GM12878 (cell line): ENCODE measurements around the gene CPEB1. TPM values are rescaled to one million over a fixed set of nuclear protein-coding genes. Genes with fewer than 3 reads are reported as not detected.

Source experiments
- ATAC-seq: fragments of 200-7000 bp; cut with Tn5 transposase; 3 replicates; pipeline ENCODE4 v1.9.1; 2020; ENCODE audit warnings: mild to moderate bottlenecking, moderate library complexity
- BruUV-seq: library from RNA; stranded (reverse); fragments of 400-500 nt; replicated peaks from 2 replicates; lab custom pipeline; 2021; lab: Mats Ljungman, UMichigan
- CTCF ChIA-PET: fragments of 300-600 bp; sonication (Branson Sonifier 250); formaldehyde crosslinking; extraction: SDS; loops from one replicate; lab custom pipeline; 2021; ENCODE audit warnings: inconsistent platforms; lab: Yijun Ruan, JAX
- POLR2A ChIA-PET: fragments of 350-600 bp; formaldehyde crosslinking; extraction: SDS; loops from one replicate; lab custom pipeline; 2021; ENCODE audit warnings: inconsistent platforms; lab: Charles Lee
- RAD21 ChIA-PET: fragments of 300-600 bp; sonication (Branson Sonifier 250); formaldehyde crosslinking; loops from one replicate; lab custom pipeline; 2023; ENCODE audit warnings: antibody characterized with exemption; ENCODE audit not compliant: unreplicated experiment; lab: Charles Lee
- SMC1A ChIA-PET: fragments of 300-600 bp; sonication (Branson Sonifier 250); formaldehyde crosslinking; loops from one replicate; lab custom pipeline; 2023; ENCODE audit not compliant: unreplicated experiment, uncharacterized antibody; lab: Charles Lee
- DNase-seq: peaks from one replicate; pipeline ENCODE4 v3.0.0-alpha.2; 2011; ENCODE audit warnings: low read depth, low spot score
- FAIRE-seq: peaks from 3 replicates; lab custom pipeline; 2011; peaks lifted over from hg19 to GRCh38; lab: Jason Lieb, UNC
- H2AFZ ChIP-seq: 2 replicates; pipeline ENCODE4 v1.6.0; 2011; ENCODE audit warnings: low read depth, low read length, control low read depth; ENCODE audit not compliant: control insufficient read depth
- H3K27ac ChIP-seq: 2 replicates; pipeline ENCODE4 v1.5.1; 2011; ENCODE audit warnings: control low read depth; ENCODE audit not compliant: control insufficient read depth, insufficient read depth
- H3K27me3 ChIP-seq, 2 experiments: replicated peaks in 1 of 2; 2 replicates each; pipeline versions ENCODE4 v1.6.0 to v1.6.1; 2011; ENCODE audit warnings: low read length in 1 of 2; ENCODE audit not compliant: control insufficient read depth in 2 of 2, insufficient read depth in 2 of 2
- H3K36me3 ChIP-seq, 2 experiments: 2 replicates each; pipeline ENCODE4 v1.5.1; 2011; ENCODE audit warnings: low read length in 1 of 2; ENCODE audit not compliant: control insufficient read depth in 2 of 2, insufficient read depth in 2 of 2
- H3K4me1 ChIP-seq: 2 replicates; pipeline ENCODE4 v1.6.1; 2011; ENCODE audit warnings: mild to moderate bottlenecking, low read length, moderate library complexity, mixed read lengths; ENCODE audit not compliant: control insufficient read depth, insufficient read depth
- H3K4me2 ChIP-seq: 2 replicates; pipeline ENCODE4 v1.6.0; 2011; ENCODE audit warnings: control low read depth; ENCODE audit not compliant: control insufficient read depth, insufficient read depth
- H3K4me3 ChIP-seq: fragments of 200-600 bp; sonication (generic); 2 replicates; pipeline ENCODE4 v1.5.1; 2016
- H3K79me2 ChIP-seq: 2 replicates; pipeline ENCODE4 v1.6.0; 2011; ENCODE audit warnings: low read length; ENCODE audit not compliant: control insufficient read depth, insufficient read depth
- H3K9ac ChIP-seq: 2 replicates; pipeline ENCODE4 v1.8.0; 2011; ENCODE audit warnings: low read length, control low read depth, mixed read lengths; ENCODE audit not compliant: control insufficient read depth, insufficient read depth
- H3K9me3 ChIP-seq: replicated peaks from 3 replicates; pipeline ENCODE4 v1.5.1; 2011; ENCODE audit warnings: mild to moderate bottlenecking, low read length; ENCODE audit not compliant: control insufficient read depth, insufficient read depth
- H4K20me1 ChIP-seq: 2 replicates; pipeline ENCODE4 v1.6.0; 2011; ENCODE audit not compliant: control insufficient read depth, insufficient read depth
- FOXK2 ChIP-seq: fragments of 450-650 bp; IDR thresholded peaks from 2 replicates; pipeline ENCODE4 v1.6.1; 2017; ENCODE audit warnings: mild to moderate bottlenecking, moderate library complexity
- HDAC6 ChIP-seq: fragments of 200-600 bp; sonication (generic); IDR thresholded peaks from one replicate; pipeline ENCODE4 v1.8.0; 2017; ENCODE audit warnings: antibody characterized with exemption; ENCODE audit not compliant: unreplicated experiment
- MEF2B ChIP-seq: fragments of 450-650 bp; IDR thresholded peaks from 2 replicates; pipeline ENCODE4 v1.6.1; 2018; ENCODE audit warnings: mild to moderate bottlenecking, moderate library complexity; ENCODE audit not compliant: partially characterized antibody, poor library complexity, severe bottlenecking
- NR2C2 ChIP-seq: IDR thresholded peaks from 2 replicates; pipeline ENCODE4 v1.6.1; 2011; ENCODE audit warnings: borderline replicate concordance, low read depth; ENCODE audit not compliant: control insufficient read depth, insufficient read length
- PML ChIP-seq: IDR thresholded peaks from 2 replicates; pipeline ENCODE4 v1.6.1; 2012; ENCODE audit warnings: low read length, inconsistent platforms
- RAD21 ChIP-seq: IDR thresholded peaks from 2 replicates; pipeline ENCODE4 v1.6.1; 2011; ENCODE audit warnings: mild to moderate bottlenecking, low read depth, low read length, moderate library complexity; ENCODE audit not compliant: insufficient read depth
- RBBP5 ChIP-seq: fragments of 200-600 bp; sonication (generic); conservative IDR thresholded peaks from 2 replicates; pipeline ENCODE4 v1.6.1; 2016
- SMAD5 ChIP-seq: IDR thresholded peaks from 2 replicates; pipeline ENCODE4 v1.6.1; 2016; ENCODE audit warnings: antibody characterized with exemption, low read depth
- TAF1 ChIP-seq: IDR thresholded peaks from 2 replicates; pipeline ENCODE4 v1.6.1; 2011; ENCODE audit warnings: mild to moderate bottlenecking, low read depth, low read length, borderline replicate concordance
- TCF12 ChIP-seq: IDR thresholded peaks from 2 replicates; pipeline ENCODE4 v1.6.1; 2011; ENCODE audit warnings: low read depth, mild to moderate bottlenecking, low read length
- WGBS: methylation state at CpG from one replicate; pipeline ENCODE4 v1.1.6; 2016; ENCODE audit warnings: low lambda C conversion rate; ENCODE audit not compliant: insufficient replicate concordance, insufficient coverage; ENCODE audit errors: missing lambda C conversion rate; 5-methylcytosine and 5-hydroxymethylcytosine counted together
- in situ Hi-C: fragments of 300-500 bp; cut with MboI; formaldehyde crosslinking; loops from 9 replicates; pipeline ENCODE4 v1.14.3; 2018; ENCODE audit warnings: mixed read lengths
- intact Hi-C: fragments of 100-400 bp; cut with micrococcal nuclease; formaldehyde crosslinking; loops from one replicate; pipeline ENCODE4 v1.14.2; 2022; ENCODE audit not compliant: unreplicated experiment
- polyA plus RNA-seq, 11 experiments: library from polyadenylated mRNA; depleted of rRNA in 4 of 11; unstranded in 6 of 11; stranded (reverse) in 5 of 11; fragments of >200 nt; fragmentation: Nextera tagmentation in 4 of 11; fragmentation: Illumina TruSeq in 1 of 11; extraction: Ambion mirVana in 4 of 11; extraction: Trizol in 1 of 11; gene quantifications; 1 replicate in 1 of 11; 2 replicates in 10 of 11; pipeline versions ENCODE4 v1.2.1 to v1.2.3, GENCODE V29; 2011 to 2016; ENCODE audit warnings: inconsistent platforms in 2 of 11, missing spikeins in 2 of 11, low read depth in 1 of 11
- total RNA-seq, 4 experiments: library from RNA; depleted of rRNA in 3 of 4; stranded (reverse); fragments of >200 nt in 3 of 4; fragmentation: Illumina TruSeq in 1 of 4; extraction: Trizol in 1 of 4; gene quantifications; 2 replicates each; pipeline versions ENCODE4 v1.2.1 to v1.2.3, GENCODE V29; 2013 to 2021
- TF ChIP-seq, protein P1 (sequence below): fragments of 450-650 bp; IDR thresholded peaks from 2 replicates; pipeline ENCODE4 v1.6.1; 2016; ENCODE audit warnings: mild to moderate bottlenecking, moderate library complexity, borderline replicate concordance
- TF ChIP-seq, protein P2 (sequence below): IDR thresholded peaks from 2 replicates; pipeline ENCODE4 v1.6.1; 2012; ENCODE audit warnings: low read depth, low read length, improper control_type of control experiment
- TF ChIP-seq, protein P3 (sequence below): fragments of 450-650 bp; IDR thresholded peaks from 2 replicates; pipeline ENCODE4 v1.6.1; 2016; ENCODE audit warnings: mild to moderate bottlenecking

The CPEB1 gene
- total and polyA plus RNA-seq, 10 of the 15 experiments (the other 5 are each of a cell fraction or from before 2014, with no cell fraction given), result 0.05 to 1.1 (median 0.46) TPM

DNA sequence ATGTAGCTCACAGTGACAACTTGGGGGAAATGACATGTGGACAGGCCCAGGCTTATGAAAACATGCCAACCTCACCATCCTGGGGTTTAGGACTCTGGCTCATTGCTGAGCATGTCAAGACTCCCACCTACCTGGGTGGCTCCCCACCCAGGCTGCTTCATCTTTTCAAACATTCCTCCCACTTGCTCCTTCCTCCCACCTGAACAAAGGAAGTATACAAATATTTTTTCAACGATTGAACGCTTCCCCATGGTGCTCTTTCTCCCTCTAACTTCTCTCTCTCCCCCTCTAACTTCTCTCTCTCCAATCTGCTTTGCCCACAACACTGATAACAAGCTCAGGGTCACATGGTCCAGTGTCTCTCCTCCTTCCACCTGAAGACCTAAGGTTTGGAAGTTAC is 27.7 kb upstream of the CPEB1 start:
- Histone ChIP-seq H3K4me3 (no peak overlapping the region), H3K79me2 (no peaks in the 10 kb centered on the region), H2AFZ (no peak overlapping the region), H3K36me3 (no peaks in the 10 kb centered on the region), H3K27me3 (no peaks in the 10 kb centered on the region; a peak in 1 of 4 replicates), H3K4me2 (no peak overlapping the region), H3K9ac (no peak overlapping the region), H4K20me1 (no peaks in the 10 kb centered on the region), H3K27ac (no peak overlapping the region), H3K4me1 (no peaks in the 10 kb centered on the region), H3K9me3 (no peaks in the 10 kb centered on the region)
- no TSS peak for BruUV-seq
- 0% methylated on average over 2 of the region's 2 CpGs for WGBS
- no peak for TF ChIP-seq FOXK2
- TF ChIP-seq TCF12, result no peak
- no peak for TF ChIP-seq HDAC6
- no peak for TF ChIP-seq RBBP5
- TF ChIP-seq, protein P1, sequence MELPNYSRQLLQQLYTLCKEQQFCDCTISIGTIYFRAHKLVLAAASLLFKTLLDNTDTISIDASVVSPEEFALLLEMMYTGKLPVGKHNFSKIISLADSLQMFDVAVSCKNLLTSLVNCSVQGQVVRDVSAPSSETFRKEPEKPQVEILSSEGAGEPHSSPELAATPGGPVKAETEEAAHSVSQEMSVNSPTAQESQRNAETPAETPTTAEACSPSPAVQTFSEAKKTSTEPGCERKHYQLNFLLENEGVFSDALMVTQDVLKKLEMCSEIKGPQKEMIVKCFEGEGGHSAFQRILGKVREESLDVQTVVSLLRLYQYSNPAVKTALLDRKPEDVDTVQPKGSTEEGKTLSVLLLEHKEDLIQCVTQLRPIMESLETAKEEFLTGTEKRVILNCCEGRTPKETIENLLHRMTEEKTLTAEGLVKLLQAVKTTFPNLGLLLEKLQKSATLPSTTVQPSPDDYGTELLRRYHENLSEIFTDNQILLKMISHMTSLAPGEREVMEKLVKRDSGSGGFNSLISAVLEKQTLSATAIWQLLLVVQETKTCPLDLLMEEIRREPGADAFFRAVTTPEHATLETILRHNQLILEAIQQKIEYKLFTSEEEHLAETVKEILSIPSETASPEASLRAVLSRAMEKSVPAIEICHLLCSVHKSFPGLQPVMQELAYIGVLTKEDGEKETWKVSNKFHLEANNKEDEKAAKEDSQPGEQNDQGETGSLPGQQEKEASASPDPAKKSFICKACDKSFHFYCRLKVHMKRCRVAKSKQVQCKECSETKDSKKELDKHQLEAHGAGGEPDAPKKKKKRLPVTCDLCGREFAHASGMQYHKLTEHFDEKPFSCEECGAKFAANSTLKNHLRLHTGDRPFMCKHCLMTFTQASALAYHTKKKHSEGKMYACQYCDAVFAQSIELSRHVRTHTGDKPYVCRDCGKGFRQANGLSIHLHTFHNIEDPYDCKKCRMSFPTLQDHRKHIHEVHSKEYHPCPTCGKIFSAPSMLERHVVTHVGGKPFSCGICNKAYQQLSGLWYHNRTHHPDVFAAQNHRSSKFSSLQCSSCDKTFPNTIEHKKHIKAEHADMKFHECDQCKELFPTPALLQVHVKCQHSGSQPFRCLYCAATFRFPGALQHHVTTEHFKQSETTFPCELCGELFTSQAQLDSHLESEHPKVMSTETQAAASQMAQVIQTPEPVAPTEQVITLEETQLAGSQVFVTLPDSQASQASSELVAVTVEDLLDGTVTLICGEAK, result no peak
- no peak for TF ChIP-seq NR2C2
- TF ChIP-seq, protein P2, sequence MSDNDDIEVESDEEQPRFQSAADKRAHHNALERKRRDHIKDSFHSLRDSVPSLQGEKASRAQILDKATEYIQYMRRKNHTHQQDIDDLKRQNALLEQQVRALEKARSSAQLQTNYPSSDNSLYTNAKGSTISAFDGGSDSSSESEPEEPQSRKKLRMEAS, result no peak
- no peak for TF ChIP-seq MEF2B
- TF ChIP-seq PML, result no peak
- TF ChIP-seq SMAD5, result no peak
- TF ChIP-seq RAD21, result no peak
- TF ChIP-seq TAF1, result no peak
- TF ChIP-seq, protein P3, sequence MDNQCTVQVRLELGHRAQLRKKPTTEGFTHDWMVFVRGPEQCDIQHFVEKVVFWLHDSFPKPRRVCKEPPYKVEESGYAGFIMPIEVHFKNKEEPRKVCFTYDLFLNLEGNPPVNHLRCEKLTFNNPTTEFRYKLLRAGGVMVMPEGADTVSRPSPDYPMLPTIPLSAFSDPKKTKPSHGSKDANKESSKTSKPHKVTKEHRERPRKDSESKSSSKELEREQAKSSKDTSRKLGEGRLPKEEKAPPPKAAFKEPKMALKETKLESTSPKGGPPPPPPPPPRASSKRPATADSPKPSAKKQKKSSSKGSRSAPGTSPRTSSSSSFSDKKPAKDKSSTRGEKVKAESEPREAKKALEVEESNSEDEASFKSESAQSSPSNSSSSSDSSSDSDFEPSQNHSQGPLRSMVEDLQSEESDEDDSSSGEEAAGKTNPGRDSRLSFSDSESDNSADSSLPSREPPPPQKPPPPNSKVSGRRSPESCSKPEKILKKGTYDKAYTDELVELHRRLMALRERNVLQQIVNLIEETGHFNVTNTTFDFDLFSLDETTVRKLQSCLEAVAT, result no peak
- ChIA-PET RAD21 (no interaction called here), SMC1A (no interaction called here), CTCF (no interaction called here), POLR2A (no interaction called here)
- no peak for DNase-seq
- in situ Hi-C loops, result no loop called here
- no peak for ATAC-seq
- FAIRE-seq, result no peak
- intact Hi-C loops, result no loop called here
